GM19438 (cell line): ENCODE measurements around the gene SHROOM3.
"Not testable (repeated sequence)": the region's sequence is repeated elsewhere in the genome, so short reads cannot be mapped to it uniquely, and the experiment has no call there.

Experiments used
- ATAC-seq: cut with Tn5 transposase; IDR thresholded peaks from one replicate; pipeline ENCODE4 v1.9.1; 2021; ENCODE audit warnings: low read depth; ENCODE audit not compliant: unreplicated experiment

The SHROOM3 gene

GRCh38 chr4:76585897-76586360 is 150.9 kb downstream of the SHROOM3 start:
- ATAC-seq = no peak

GRCh38 chr4:76588274-76588673 is 153.2 kb downstream of the SHROOM3 start:
- no peak for ATAC-seq

- ATAC-seq = no peak
Measured at GRCh38 chr4:76589402-76589801, 154.4 kb downstream of the SHROOM3 start.

DNA sequence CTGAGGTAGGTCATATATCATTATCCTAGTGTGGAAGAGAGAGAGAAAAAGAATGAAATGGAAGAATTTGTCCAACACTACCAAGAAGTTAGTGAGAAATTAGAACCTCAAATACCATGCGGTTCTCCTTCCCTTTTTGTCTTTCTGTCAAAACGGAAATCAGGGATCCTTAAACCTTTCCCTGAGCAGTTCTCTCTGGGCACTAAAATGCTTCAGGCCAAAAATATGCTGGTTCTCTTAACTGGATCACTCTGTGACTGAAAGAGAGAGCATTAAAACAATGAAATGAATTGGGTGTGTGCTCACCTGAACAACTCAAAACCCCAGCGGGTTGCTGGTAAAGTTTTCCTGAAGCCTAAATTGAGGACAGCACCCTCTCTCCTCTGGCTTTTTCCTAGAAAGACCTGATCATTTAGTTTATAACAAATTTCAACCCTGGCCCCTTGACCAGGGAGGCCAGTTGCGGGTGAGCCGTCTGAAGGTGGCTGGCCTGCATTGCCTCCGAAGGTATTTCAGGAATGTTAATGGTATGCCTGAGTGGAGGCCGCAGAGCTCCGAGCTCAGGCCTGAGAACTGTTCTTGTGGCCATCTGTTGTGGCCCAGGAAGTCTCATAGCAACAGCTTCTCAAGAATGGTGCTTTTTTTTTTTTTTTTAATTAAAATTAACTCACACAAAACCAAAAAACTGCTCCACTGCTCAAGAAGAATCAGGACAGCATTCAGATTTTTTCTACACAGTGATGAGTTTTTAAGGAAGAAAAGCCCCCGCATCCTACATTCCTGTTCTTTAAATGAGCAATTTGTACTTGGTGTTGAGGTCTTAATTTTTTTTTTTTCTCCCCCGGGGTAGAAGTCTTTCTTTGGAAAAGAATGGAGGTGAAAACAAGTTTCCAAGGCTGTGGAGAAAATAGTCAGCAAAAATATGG is 155.1 kb downstream of the SHROOM3 start:
- ATAC-seq = no peak

DNA sequence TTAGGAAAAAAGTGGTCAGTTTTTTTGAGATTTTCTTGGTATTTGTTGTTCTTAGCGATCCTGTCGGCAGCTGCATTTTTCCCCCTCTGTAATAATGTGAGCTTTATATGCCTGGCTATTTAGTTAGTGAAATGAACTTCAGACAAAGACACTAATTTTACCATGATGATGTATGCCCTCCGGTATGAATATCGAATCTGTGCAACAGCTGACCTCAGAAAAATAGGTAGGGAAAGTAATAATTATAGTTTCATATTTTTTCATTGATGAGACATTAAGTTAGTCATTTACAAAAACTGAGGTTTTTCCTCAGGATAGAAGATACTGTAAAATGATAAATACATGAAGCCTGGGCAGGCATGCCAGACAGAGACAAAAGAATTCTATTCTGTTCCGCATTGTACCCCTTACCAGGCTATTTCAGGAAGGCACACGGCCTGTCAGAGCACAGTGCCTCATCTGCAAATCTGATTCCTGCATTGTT is 155.8 kb downstream of the SHROOM3 start:
- ATAC-seq = no peak

- ATAC-seq = no peak
Measured at GRCh38 chr4:76591992-76592391, 157.0 kb downstream of the SHROOM3 start.

- ATAC-seq = no peak
Measured at GRCh38 chr4:76592460-76592859, 157.4 kb downstream of the SHROOM3 start.

DNA sequence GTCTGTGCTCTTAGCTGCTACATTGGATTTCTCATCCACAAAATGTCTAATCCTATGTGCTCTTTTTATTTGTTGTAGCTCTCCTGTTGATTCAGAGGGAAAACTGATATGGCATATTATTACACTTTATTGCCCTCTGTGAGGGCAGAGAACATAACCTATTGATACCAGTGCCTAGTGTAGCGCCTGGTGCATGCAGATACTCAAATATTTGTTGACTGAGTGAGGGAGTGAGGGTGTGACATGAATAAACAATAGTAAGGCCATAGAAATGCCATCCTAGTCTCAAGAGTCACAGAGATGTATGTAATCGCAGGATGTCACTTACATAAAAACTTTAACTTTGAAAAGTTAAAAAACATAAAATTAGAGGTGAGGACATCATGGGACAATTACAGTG is 159.1 kb downstream of the SHROOM3 start:
- ATAC-seq = no peak

- no peak for ATAC-seq
Measured at GRCh38 chr4:76595435-76595834, 160.4 kb downstream of the SHROOM3 start.

DNA sequence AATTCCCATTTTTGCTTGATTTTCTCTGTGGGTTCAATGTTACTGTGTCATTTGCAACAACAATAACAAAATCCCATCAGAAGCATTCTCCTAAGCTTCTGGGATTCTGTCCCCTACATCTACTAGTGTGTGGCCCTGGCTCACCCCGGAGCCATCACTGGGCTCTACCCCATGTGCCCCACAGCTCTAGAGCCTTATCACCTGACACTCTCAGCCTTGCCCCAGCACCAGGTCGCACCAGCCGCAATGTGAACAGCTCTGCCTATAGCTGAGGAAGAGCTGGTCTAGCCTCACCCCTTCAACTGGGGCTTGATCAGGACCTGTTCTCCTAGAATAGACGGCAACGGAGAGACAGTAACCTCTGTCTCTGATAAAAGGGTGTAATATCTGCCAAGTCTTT is 161.7 kb downstream of the SHROOM3 start:
- no peak for ATAC-seq

DNA sequence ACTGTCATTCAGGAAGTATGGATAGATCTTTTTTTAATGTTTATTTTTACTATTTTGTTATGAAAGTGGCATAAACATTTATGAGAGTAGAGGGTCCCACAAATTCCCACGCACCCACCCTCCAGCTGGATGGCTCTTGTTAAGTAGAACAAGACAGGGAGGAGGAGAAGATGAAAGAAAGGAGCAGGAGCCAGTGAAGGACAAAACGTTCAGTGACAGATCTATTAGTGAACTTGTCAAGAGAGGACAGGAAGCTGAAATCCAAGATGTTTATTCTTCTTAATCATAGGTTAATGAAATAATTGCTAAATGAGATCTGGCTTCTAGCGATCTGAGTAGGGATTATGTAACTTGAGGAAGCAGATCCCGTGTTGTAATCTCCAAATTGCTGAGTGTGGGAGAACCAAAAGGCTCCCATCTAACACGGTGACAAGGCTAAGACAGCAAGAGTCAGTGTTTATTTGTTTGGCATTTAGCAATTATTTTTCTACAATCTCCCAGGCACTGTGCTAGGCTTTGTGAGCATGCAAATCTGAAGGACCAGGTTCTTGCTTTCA is 162.5 kb downstream of the SHROOM3 start:
- ATAC-seq = no peak

GRCh38 chr4:76600447-76600846 is 165.4 kb downstream of the SHROOM3 start:
- no peak for ATAC-seq

DNA sequence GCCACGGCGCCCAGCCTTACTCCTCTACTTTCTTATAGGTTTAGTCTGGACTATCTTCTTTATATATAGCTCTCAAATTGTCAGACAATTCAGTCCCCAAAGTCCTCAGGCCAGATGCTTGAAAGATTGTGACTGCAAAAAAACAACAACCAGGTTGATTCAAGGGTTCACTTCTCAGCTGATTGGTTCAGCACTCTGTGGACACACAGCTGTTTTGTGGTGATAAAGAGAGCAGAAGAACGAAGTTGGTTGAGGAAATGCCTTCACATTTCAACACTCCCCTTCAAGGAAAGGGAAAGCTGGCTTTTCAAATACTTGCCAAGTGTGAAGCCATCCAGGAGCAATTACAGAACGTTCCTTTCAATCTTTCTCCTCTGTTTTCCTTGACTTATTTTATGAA is 166.8 kb downstream of the SHROOM3 start:
- ATAC-seq = no peak

- ATAC-seq = no peak
Measured at GRCh38 chr4:76605099-76605563, 170.1 kb downstream of the SHROOM3 start.

DNA sequence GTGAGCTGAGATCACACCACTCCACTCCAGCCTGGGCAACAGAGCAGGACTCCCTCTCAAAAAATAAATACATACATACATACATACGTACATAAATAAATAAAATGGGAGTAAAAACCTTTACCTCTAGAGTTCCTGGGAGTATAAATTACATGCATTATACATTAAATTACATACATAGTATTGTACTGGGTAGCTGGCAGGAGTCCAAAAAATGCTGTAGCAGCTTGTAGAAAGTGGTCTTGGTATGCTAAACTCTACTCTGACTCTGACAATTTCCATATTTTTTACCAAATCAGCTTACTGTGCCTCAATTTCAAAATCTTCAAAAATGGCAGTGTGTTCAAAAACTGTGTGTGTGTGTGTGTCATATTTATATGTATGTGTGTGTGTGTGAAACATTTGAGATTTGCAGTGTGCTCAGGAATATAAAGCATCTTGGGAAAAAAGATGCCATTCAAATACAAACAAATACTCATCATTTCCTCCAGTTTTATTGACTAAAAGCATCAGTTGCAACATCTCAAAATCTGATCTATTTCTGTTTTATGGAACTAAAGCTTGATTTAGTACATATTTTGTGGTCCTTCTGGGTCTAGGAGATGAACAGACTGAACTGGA is 171.7 kb downstream of the SHROOM3 start:
- no peak for ATAC-seq

DNA sequence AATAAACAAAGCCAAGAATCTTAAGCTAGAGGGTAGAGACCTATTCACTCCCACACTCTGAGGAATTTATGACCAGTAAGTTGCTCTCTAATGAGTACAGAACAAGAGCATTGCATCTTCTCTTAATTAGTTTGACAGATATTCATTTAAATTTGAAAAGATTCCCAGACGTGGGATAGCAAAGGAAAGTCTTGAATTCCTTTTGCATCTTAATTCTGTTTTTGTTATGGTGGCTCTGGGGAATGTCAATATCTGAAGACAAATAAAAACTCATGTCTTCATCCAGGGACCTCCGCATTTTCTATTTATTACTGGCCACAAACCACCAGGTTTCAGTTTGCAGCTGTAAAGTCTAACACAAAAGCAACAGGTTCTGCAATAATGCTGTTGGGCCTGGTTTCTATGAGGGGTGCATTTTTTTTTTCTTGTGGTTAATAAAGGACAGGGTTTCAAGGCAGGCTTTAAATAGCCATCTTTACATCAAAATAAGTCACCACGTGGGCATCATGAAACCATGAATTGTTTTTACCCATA is 172.3 kb downstream of the SHROOM3 start:
- ATAC-seq = peak; percentile 97

- no peak for ATAC-seq
Measured at GRCh38 chr4:76607846-76608245, 172.8 kb downstream of the SHROOM3 start.

DNA sequence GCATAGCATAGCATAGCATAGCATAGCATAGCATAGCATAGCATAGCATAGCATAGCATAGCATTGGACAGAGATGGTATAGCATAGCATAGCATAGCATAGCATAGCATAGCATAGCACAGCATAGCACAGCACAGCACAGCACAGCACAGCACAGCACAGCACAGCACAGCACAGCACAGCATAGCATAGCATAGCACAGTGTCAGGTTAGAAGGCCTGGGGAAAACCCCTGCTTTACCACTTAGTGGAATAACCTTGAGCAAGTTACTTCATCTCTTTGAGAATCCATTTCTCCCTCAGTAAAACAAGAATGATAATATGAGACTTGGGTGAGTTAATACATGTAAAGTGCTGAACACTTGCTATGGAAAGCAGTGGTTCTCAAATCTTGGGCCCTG is 173.5 kb downstream of the SHROOM3 start:
- ATAC-seq = not testable (repeated sequence)

GRCh38 chr4:76610751-76611547 is 175.9 kb downstream of the SHROOM3 start:
- ATAC-seq = no peak

DNA sequence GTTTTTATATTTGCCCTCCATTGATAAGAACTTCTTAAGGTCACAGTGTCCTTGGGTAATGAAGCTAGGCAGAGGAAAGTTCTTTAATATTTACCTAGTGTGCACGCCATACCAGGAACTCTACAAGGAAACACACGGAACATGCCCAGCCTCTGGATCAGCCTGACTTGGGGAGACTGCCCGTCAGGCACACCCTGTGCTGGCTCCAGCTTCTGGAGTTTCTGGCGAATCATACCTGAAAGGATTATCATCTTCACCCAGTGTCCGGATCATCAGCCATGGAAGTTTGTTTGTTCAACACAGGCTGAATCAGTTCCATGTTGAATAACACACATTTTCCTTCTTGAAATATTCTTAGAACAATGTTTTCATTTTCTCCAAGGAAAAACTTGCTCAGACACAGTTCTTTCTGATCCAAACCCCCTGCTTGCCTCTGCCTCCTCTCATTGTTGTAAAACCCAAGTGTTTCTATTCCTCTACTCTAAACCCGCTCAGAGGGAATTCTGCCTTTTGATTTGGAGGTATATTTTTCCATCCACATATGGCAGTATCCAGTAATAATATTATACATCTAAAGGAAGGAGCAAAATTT is 176.7 kb downstream of the SHROOM3 start:
- no peak for ATAC-seq
